HepG2 (cell line): ENCODE results near the gene ACSL1. TPM values are rescaled to one million over a fixed set of nuclear protein-coding genes. Genes with fewer than 3 reads are reported as not detected.

Experiments used
- ARNT ChIP-seq: fragments of 450-650 bp; IDR thresholded peaks from 2 replicates; pipeline ENCODE4 v1.6.1; 2017
- ATF4 ChIP-seq, 2 experiments: fragments of 450-650 bp in 1 of 2; sonication (generic) in 1 of 2; formaldehyde crosslinking; IDR thresholded peaks; 2 replicates each; pipeline versions ENCODE4 v1.5.0 to v1.8.0; 2020 to 2022; ENCODE audit warnings: mild to moderate bottlenecking in 1 of 2, missing genetic modification reagents in 1 of 2
- BORCS8-MEF2B ChIP-seq: sonication (generic); formaldehyde crosslinking; IDR thresholded peaks from 2 replicates; pipeline ENCODE4 v1.8.0; 2022; ENCODE audit warnings: mild to moderate bottlenecking, missing genetic modification reagents
- CREB1 ChIP-seq, 2 experiments: fragments of 450-650 bp in 1 of 2; IDR thresholded peaks; 2 replicates each; pipeline ENCODE4 v1.6.1; 2016 to 2017; ENCODE audit warnings: control low read depth in 1 of 2, mild to moderate bottlenecking in 1 of 2, missing compliant biosample characterization in 1 of 2, missing genetic modification characterization in 1 of 2
- FOXA1 ChIP-seq, 2 experiments: fragments of 450-650 bp in 1 of 2; sonication (generic) in 1 of 2; formaldehyde crosslinking in 1 of 2; IDR thresholded peaks; 2 replicates each; pipeline versions ENCODE4 v1.4.0 to v1.6.1; 2016 to 2020; ENCODE audit warnings: missing genetic modification reagents in 1 of 2
- FOXA3 ChIP-seq: IDR thresholded peaks from 2 replicates; pipeline ENCODE4 v1.6.1; 2016; ENCODE audit warnings: missing genetic modification reagents, missing compliant biosample characterization
- HDAC1 ChIP-seq: sonication (generic); formaldehyde crosslinking; IDR thresholded peaks from 2 replicates; pipeline ENCODE4 v1.5.1; 2020; ENCODE audit warnings: mild to moderate bottlenecking, missing genetic modification reagents
- JARID2 ChIP-seq: sonication (generic); formaldehyde crosslinking; IDR thresholded peaks from 2 replicates; pipeline ENCODE4 v1.8.1; 2023; ENCODE audit warnings: missing genetic modification reagents, inconsistent platforms; ENCODE audit not compliant: insufficient replicate concordance
- MAFF ChIP-seq: IDR thresholded peaks from 2 replicates; pipeline ENCODE4 v1.6.1; 2011; ENCODE audit warnings: low read depth, low read length, improper control_type of control experiment
- MIER3 ChIP-seq: IDR thresholded peaks from 2 replicates; pipeline ENCODE4 v1.6.1; 2016; ENCODE audit warnings: missing compliant biosample characterization, borderline replicate concordance
- MNT ChIP-seq: fragments of 450-650 bp; IDR thresholded peaks from 2 replicates; pipeline ENCODE4 v1.6.1; 2016
- MTA1 ChIP-seq: sonication (generic); formaldehyde crosslinking; IDR thresholded peaks from 2 replicates; pipeline ENCODE4 v1.4.0; 2020; ENCODE audit warnings: missing genetic modification reagents, mild to moderate bottlenecking, borderline replicate concordance
- NFKBIZ ChIP-seq: IDR thresholded peaks from 2 replicates; pipeline ENCODE4 v1.6.1; 2018; ENCODE audit warnings: missing genetic modification reagents, missing compliant biosample characterization
- PHF5A ChIP-seq: IDR thresholded peaks from one replicate; pipeline ENCODE4 v1.6.1; 2018; ENCODE audit warnings: low read depth, missing genetic modification reagents; ENCODE audit not compliant: unreplicated experiment
- POGZ ChIP-seq: sonication (generic); formaldehyde crosslinking; IDR thresholded peaks from 2 replicates; pipeline ENCODE4 v1.4.0; 2020; ENCODE audit warnings: mild to moderate bottlenecking, missing genetic modification reagents
- PRDM10 ChIP-seq: sonication (generic); formaldehyde crosslinking; IDR thresholded peaks from 2 replicates; pipeline ENCODE4 v1.4.0; 2020; ENCODE audit warnings: low read depth, missing genetic modification reagents
- PRPF4 ChIP-seq: fragments of 200-400 bp; formaldehyde crosslinking; IDR thresholded peaks from 2 replicates; pipeline ENCODE4 v1.6.1; 2016; ENCODE audit warnings: low read length, low read depth; ENCODE audit not compliant: poor library complexity, severe bottlenecking
- RBM22 ChIP-seq: fragments of 200-400 bp; formaldehyde crosslinking; optimal IDR thresholded peaks from 2 replicates; pipeline ENCODE3; 2017; ENCODE audit warnings: mild to moderate bottlenecking, low read length, moderate library complexity
- SMARCE1 ChIP-seq: fragments of 450-650 bp; IDR thresholded peaks from 2 replicates; pipeline ENCODE4 v1.6.1; 2017; ENCODE audit warnings: borderline replicate concordance
- SOX6 ChIP-seq, 2 experiments: fragments of 450-650 bp in 1 of 2; sonication (generic) in 1 of 2; formaldehyde crosslinking in 1 of 2; IDR thresholded peaks; 2 replicates each; pipeline versions ENCODE4 v1.4.0 to v1.6.1; 2017 to 2020; ENCODE audit warnings: antibody characterized with exemption in 1 of 2, mild to moderate bottlenecking in 1 of 2, missing genetic modification reagents in 1 of 2
- polyA plus RNA-seq, 8 experiments: library from polyadenylated mRNA; depleted of rRNA in 3 of 8; stranded (reverse) in 7 of 8; unstranded in 1 of 8; fragments of >200 nt; fragmentation: Illumina TruSeq in 4 of 8; extraction: Trizol in 4 of 8; gene quantifications; 2 replicates each; pipeline versions ENCODE4 v1.2.1 to v1.2.3, GENCODE V29; 2011 to 2016; ENCODE audit warnings: low read depth in 4 of 8, missing spikeins in 1 of 8, mixed read lengths in 1 of 8; ENCODE audit not compliant: insufficient read depth in 1 of 8
- total RNA-seq, 5 experiments: library from RNA; depleted of rRNA; stranded (reverse); fragments of >200 nt; fragmentation: Illumina TruSeq; extraction: Trizol; gene quantifications; 2 replicates each; pipeline ENCODE4 v1.2.3, GENCODE V29; 2016; ENCODE audit warnings: low read depth in 1 of 5
- TF ChIP-seq, protein P1 (sequence below): sonication (generic); formaldehyde crosslinking; conservative IDR thresholded peaks from 2 replicates; pipeline ENCODE4 v1.4.0; 2020; ENCODE audit warnings: mild to moderate bottlenecking, missing genetic modification reagents, moderate library complexity

The ACSL1 gene
- total and polyA plus RNA-seq, 2 of the 13 experiments (the other 11 are each of a cell fraction or from before 2014, with no cell fraction given) = 10.0 to 29.8 TPM

GRCh38 chr4:184776821-184777220 lies 48.9 kb downstream of the ACSL1 start (continued):
- TF ChIP-seq JARID2 (no peak), MTA1 (CRISPR knock-in tag) (no peak), BORCS8-MEF2B (CRISPR knock-in tag) (no peak), MIER3 (CRISPR knock-in tag) (no peak), NFKBIZ (CRISPR knock-in tag) (no peak), PRDM10 (CRISPR knock-in tag) (no peak), ATF4 (CRISPR knock-in tag; IDR thresholded peaks at IDR 0.05) (peak in 1 of 2 experiments; percentile 52; a peak in 2 of 4 replicates), PRPF4 (no peak), MAFF (peak; percentile 66), ARNT (no peak), FOXA3 (CRISPR knock-in tag) (peak; percentile 85), PHF5A (CRISPR knock-in tag) (no peak), SOX6 (IDR thresholded peaks at IDR 0.05) (no peak), SOX6 (CRISPR knock-in tag; IDR thresholded peaks at IDR 0.05) (peak; percentile 94), FOXA1 (IDR thresholded peaks at IDR 0.05) (no peak), FOXA1 (CRISPR knock-in tag; IDR thresholded peaks at IDR 0.05) (peak; percentile 34; the same call in 1 of the 2 replicates), RBM22 (no peak), HDAC1 (CRISPR knock-in tag) (peak; percentile 51; the same call in 1 of the 2 replicates), POGZ (CRISPR knock-in tag) (peak; percentile 52; the same call in 1 of the 2 replicates), CREB1 (IDR thresholded peaks at IDR 0.05) (no peak), CREB1 (CRISPR knock-in tag; IDR thresholded peaks at IDR 0.05) (peak; percentile 65), MNT (no peak), SMARCE1 (no peak)
- TF ChIP-seq, protein P1, sequence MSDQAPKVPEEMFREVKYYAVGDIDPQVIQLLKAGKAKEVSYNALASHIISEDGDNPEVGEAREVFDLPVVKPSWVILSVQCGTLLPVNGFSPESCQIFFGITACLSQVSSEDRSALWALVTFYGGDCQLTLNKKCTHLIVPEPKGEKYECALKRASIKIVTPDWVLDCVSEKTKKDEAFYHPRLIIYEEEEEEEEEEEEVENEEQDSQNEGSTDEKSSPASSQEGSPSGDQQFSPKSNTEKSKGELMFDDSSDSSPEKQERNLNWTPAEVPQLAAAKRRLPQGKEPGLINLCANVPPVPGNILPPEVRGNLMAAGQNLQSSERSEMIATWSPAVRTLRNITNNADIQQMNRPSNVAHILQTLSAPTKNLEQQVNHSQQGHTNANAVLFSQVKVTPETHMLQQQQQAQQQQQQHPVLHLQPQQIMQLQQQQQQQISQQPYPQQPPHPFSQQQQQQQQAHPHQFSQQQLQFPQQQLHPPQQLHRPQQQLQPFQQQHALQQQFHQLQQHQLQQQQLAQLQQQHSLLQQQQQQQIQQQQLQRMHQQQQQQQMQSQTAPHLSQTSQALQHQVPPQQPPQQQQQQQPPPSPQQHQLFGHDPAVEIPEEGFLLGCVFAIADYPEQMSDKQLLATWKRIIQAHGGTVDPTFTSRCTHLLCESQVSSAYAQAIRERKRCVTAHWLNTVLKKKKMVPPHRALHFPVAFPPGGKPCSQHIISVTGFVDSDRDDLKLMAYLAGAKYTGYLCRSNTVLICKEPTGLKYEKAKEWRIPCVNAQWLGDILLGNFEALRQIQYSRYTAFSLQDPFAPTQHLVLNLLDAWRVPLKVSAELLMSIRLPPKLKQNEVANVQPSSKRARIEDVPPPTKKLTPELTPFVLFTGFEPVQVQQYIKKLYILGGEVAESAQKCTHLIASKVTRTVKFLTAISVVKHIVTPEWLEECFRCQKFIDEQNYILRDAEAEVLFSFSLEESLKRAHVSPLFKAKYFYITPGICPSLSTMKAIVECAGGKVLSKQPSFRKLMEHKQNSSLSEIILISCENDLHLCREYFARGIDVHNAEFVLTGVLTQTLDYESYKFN (CRISPR knock-in tag) = peak; percentile 56
